GM23338 (cell line): Measurements from ENCODE around the gene KISS1. TPM values are rescaled to one million over a fixed set of nuclear protein-coding genes. Genes with fewer than 3 reads are reported as not detected.

ENCODE experiments used
- ATAC-seq: fragments of 200-7000 bp; cut with Tn5 transposase; 3 replicates; pipeline ENCODE4 v1.9.1; 2020
- DNase-seq: peaks from one replicate; pipeline ENCODE4 v3.0.0-alpha.2; 2015; ENCODE audit warnings: low spot score
- H2AFZ ChIP-seq: fragments of 200-600 bp; sonication (generic); 2 replicates; pipeline ENCODE4 v1.8.0; 2016; ENCODE audit warnings: antibody characterized with exemption, mild to moderate bottlenecking, moderate library complexity
- H3F3A ChIP-seq: fragments of 200-600 bp; sonication (generic); replicated peaks from 2 replicates; pipeline ENCODE4 v1.8.0; 2017; ENCODE audit warnings: antibody characterized with exemption, mixed run types, low read depth
- H3K27ac ChIP-seq: fragments of 200-600 bp; sonication (generic); 2 replicates; pipeline ENCODE4 v1.6.1; 2016; ENCODE audit warnings: low read depth
- H3K27me3 ChIP-seq: fragments of 200-600 bp; sonication (generic); 2 replicates; pipeline ENCODE4 v1.8.0; 2016; ENCODE audit warnings: mild to moderate bottlenecking, mixed run types, moderate library complexity; ENCODE audit not compliant: insufficient read depth
- H3K36me3 ChIP-seq: fragments of 200-600 bp; sonication (generic); 2 replicates; pipeline ENCODE4 v1.8.0; 2016; ENCODE audit warnings: mild to moderate bottlenecking; ENCODE audit not compliant: insufficient read depth
- H3K4me1 ChIP-seq: fragments of 200-600 bp; sonication (generic); 2 replicates; pipeline ENCODE4 v1.8.0; 2016; ENCODE audit warnings: mild to moderate bottlenecking, moderate library complexity; ENCODE audit not compliant: insufficient read depth
- H3K4me2 ChIP-seq: fragments of 200-600 bp; sonication (generic); 2 replicates; pipeline ENCODE4 v1.7.1; 2017; ENCODE audit warnings: mixed run types
- H3K4me3 ChIP-seq: fragments of 200-600 bp; sonication (generic); 2 replicates; pipeline ENCODE4 v1.6.1; 2016; ENCODE audit warnings: mixed run types
- H3K79me2 ChIP-seq: fragments of 200-600 bp; sonication (generic); replicated peaks from 2 replicates; pipeline ENCODE4 v1.8.0; 2017; ENCODE audit warnings: mild to moderate bottlenecking; ENCODE audit not compliant: insufficient read depth
- H3K9me2 ChIP-seq: fragments of 200-600 bp; sonication (generic); 2 replicates; pipeline ENCODE4 v1.8.0; 2017; ENCODE audit not compliant: insufficient read depth
- H4K20me1 ChIP-seq: fragments of 200-600 bp; sonication (generic); replicated peaks from 2 replicates; pipeline ENCODE4 v1.8.0; 2017; ENCODE audit warnings: mild to moderate bottlenecking; ENCODE audit not compliant: insufficient read depth
- H3K27ac Mint-ChIP-seq: 2 replicates; pipeline ENCODE4 v1.8.0; 2020; ENCODE audit warnings: inconsistent platforms, mild to moderate bottlenecking, moderate library complexity, mixed read lengths
- H3K27me3 Mint-ChIP-seq: 3 replicates; pipeline ENCODE4 v1.8.0; 2022; ENCODE audit warnings: low read depth, mild to moderate bottlenecking, moderate library complexity, mixed read lengths, inconsistent platforms; ENCODE audit not compliant: insufficient read depth, poor library complexity
- H3K36me3 Mint-ChIP-seq: 3 replicates; pipeline ENCODE4 v1.8.0; 2021; ENCODE audit warnings: low read depth, mild to moderate bottlenecking, inconsistent platforms, moderate library complexity, mixed read lengths
- H3K4me1 Mint-ChIP-seq: 3 replicates; pipeline ENCODE4 v1.8.0; 2020; ENCODE audit warnings: mild to moderate bottlenecking, inconsistent platforms, mixed read lengths
- H3K4me3 Mint-ChIP-seq: 3 replicates; pipeline ENCODE4 v1.8.0; 2021; ENCODE audit warnings: moderate library complexity, mild to moderate bottlenecking, inconsistent platforms, mixed read lengths
- H3K9me3 Mint-ChIP-seq: 3 replicates; pipeline ENCODE4 v1.8.0; 2020; ENCODE audit warnings: moderate library complexity, mild to moderate bottlenecking, inconsistent platforms, mixed read lengths
- CREB1 ChIP-seq: fragments of 250-450 bp; sonication (Bioruptor Pico); IDR thresholded peaks from 2 replicates; pipeline ENCODE4 v1.5.0; 2020; ENCODE audit warnings: low read depth, mild to moderate bottlenecking, moderate library complexity
- CTCF ChIP-seq, 2 experiments: fragments of 200-600 bp in 1 of 2; sonication (generic) in 1 of 2; conservative IDR thresholded peaks; 2 replicates each; pipeline versions ENCODE4 v1.5.1 to v1.6.1; 2016 to 2017; ENCODE audit warnings: antibody characterized with exemption in 2 of 2, low read depth in 2 of 2, mild to moderate bottlenecking in 2 of 2, moderate library complexity in 1 of 2
- ETS1 ChIP-seq: IDR thresholded peaks from 2 replicates; pipeline ENCODE4 v1.6.1; 2016; ENCODE audit warnings: antibody characterized with exemption
- EZH2phosphoT487 ChIP-seq: fragments of 200-600 bp; sonication (generic); IDR thresholded peaks from one replicate; pipeline ENCODE4 v1.8.1; 2018; ENCODE audit warnings: antibody characterized with exemption; ENCODE audit not compliant: unreplicated experiment
- JUNB ChIP-seq: IDR thresholded peaks from one replicate; pipeline ENCODE4 v1.6.1; 2016; ENCODE audit warnings: antibody characterized with exemption; ENCODE audit not compliant: unreplicated experiment
- NANOG ChIP-seq: IDR thresholded peaks from 2 replicates; pipeline ENCODE4 v1.6.1; 2016; ENCODE audit warnings: antibody characterized with exemption, borderline replicate concordance
- POLR2AphosphoS5 ChIP-seq: IDR thresholded peaks from 2 replicates; pipeline ENCODE4 v1.6.1; 2016; ENCODE audit warnings: antibody characterized with exemption, low read depth
- STAT1 ChIP-seq: IDR thresholded peaks from one replicate; pipeline ENCODE4 v1.6.1; 2016; ENCODE audit warnings: antibody characterized with exemption; ENCODE audit not compliant: unreplicated experiment
- ZNF114 ChIP-seq: fragments of 250-450 bp; sonication (Bioruptor Pico); IDR thresholded peaks from 2 replicates; pipeline ENCODE4 v1.5.0; 2020; ENCODE audit warnings: mild to moderate bottlenecking, moderate library complexity
- ZNF462 ChIP-seq: fragments of 250-450 bp; sonication (Bioruptor Pico); IDR thresholded peaks from 2 replicates; pipeline ENCODE4 v1.5.0; 2020; ENCODE audit warnings: mild to moderate bottlenecking, moderate library complexity
- polyA plus RNA-seq: library from polyadenylated mRNA; unstranded; fragments of >200 nt; fragmentation: Nextera tagmentation; extraction: Ambion mirVana; gene quantifications from 2 replicates; pipeline ENCODE4 v1.2.1, GENCODE V29; 2016
- total RNA-seq: library from RNA; depleted of rRNA; stranded (reverse); fragments of >200 nt; shearing (Covaris generic); gene quantifications from 2 replicates; pipeline ENCODE4 v1.2.3, GENCODE V29; 2014

The KISS1 gene
- total and polyA plus RNA-seq, 2 experiments from 2014 or later = not detected

- Mint-ChIP-seq H3K4me1 (peaks cover 54% of the 10 kb centered on the region), H3K9me3 (no peaks in the 10 kb centered on the region), H3K27ac (no peak overlapping the region), H3K36me3 (no peaks in the 10 kb centered on the region; the same call in 1 of the 3 replicates), H3K27me3 (peaks cover 30% of the 10 kb centered on the region), H3K4me3 (peak overlapping the region; percentile 69)
- Histone ChIP-seq H4K20me1 (no peaks in the 10 kb centered on the region), H3K27ac (no peak overlapping the region), H3K4me1 (peaks cover 32% of the 10 kb centered on the region), H3K9me2 (no peaks in the 10 kb centered on the region), H3K36me3 (no peaks in the 10 kb centered on the region), H3K27me3 (peaks cover 19% of the 10 kb centered on the region; the same call in 1 of the 2 replicates), H3F3A (no peaks in the 10 kb centered on the region; the same call in 1 of the 2 replicates), H2AFZ (peak overlapping the region; percentile 93), H3K4me2 (peak overlapping the region; percentile 92), H3K79me2 (no peaks in the 10 kb centered on the region), H3K4me3 (peak overlapping the region; percentile 85)
- DNase-seq (peak; percentile 54), ATAC-seq (peak; percentile 11)
- TF ChIP-seq JUNB (no peak), POLR2AphosphoS5 (no peak), ETS1 (no peak), CREB1 (no peak), EZH2phosphoT487 (no peak), STAT1 (no peak), CTCF (conservative IDR thresholded peaks at IDR 0.05; ENCODE audit: low read depth in 2 of 2) (no peak), ZNF114 (CRISPR knock-in tag) (no peak), ZNF462 (CRISPR knock-in tag) (no peak), NANOG (no peak)
Measured at GRCh38 chr1:204150702-204151551, 45.4 kb downstream of the KISS1 start.
